ENCODE measurements around the gene NSG2.

Gene NSG2

DNA sequence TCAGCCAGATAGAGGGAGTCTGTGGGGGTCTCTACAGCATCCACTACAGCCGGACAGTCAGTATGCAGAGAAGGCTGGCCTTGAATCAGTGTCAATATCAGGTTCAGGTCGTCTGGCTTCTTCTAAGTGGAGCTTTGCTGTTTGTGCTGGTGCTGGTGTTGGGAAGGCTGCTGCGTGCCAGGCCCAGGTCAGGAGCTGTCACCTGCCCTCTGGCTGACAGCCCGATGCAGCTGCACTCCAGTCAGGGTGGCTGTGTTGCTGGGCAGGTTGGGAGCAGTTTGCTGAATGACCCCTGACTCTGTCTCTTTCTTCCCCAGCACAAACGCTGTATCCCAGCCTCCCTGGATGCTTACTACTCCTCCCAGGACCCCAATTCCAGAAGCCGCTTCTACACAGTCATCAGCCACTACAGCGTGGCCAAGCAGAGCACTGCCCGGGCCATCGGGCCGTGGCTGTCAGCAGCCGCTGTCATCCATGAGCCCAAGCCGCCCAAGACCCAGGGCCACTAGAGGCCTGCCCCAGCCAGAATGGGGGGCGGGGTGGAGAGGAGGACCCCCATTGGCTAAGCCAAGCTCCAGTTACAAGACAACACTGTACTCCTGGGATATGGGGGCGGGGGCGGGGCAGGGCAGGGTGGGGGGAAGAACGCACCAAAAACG is 61.6 kb downstream of the NSG2 start:
- ChIA-PET CTCF (no interaction called here), POLR2A (no interaction called here)
- TF ChIP-seq LEF1 (IDR thresholded peaks at IDR 0.05; ENCODE audit: borderline replicate concordance) (no peak), FOXM1 (IDR thresholded peaks at IDR 0.05; ENCODE audit: borderline replicate concordance) (no peak), FOXA1 (IDR thresholded peaks at IDR 0.05) (no peak), HDGF (IDR thresholded peaks at IDR 0.05; ENCODE audit: borderline replicate concordance) (no peak), ZNF384 (IDR thresholded peaks at IDR 0.05) (no peak), NFRKB (IDR thresholded peaks at IDR 0.05) (no peak), BHLHE40 (IDR thresholded peaks at IDR 0.05; ENCODE audit: borderline replicate concordance) (no peak), L3MBTL2 (conservative IDR thresholded peaks at IDR 0.05) (no peak), ELF4 (IDR thresholded peaks at IDR 0.05) (no peak), ARNT (IDR thresholded peaks at IDR 0.05) (no peak), CTBP1 (IDR thresholded peaks at IDR 0.05; ENCODE audit: borderline replicate concordance) (no peak), TARDBP (IDR thresholded peaks at IDR 0.05) (no peak), SUZ12 (IDR thresholded peaks at IDR 0.05) (no peak), SP1 (IDR thresholded peaks at IDR 0.05) (no peak), FOXK2 (IDR thresholded peaks at IDR 0.05) (no peak)
- TF ChIP-seq, protein P1, sequence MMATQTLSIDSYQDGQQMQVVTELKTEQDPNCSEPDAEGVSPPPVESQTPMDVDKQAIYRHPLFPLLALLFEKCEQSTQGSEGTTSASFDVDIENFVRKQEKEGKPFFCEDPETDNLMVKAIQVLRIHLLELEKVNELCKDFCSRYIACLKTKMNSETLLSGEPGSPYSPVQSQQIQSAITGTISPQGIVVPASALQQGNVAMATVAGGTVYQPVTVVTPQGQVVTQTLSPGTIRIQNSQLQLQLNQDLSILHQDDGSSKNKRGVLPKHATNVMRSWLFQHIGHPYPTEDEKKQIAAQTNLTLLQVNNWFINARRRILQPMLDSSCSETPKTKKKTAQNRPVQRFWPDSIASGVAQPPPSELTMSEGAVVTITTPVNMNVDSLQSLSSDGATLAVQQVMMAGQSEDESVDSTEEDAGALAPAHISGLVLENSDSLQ (IDR thresholded peaks at IDR 0.05), result no peak
- no peak for DNase-seq (ENCODE audit: extremely low spot score)

DNA sequence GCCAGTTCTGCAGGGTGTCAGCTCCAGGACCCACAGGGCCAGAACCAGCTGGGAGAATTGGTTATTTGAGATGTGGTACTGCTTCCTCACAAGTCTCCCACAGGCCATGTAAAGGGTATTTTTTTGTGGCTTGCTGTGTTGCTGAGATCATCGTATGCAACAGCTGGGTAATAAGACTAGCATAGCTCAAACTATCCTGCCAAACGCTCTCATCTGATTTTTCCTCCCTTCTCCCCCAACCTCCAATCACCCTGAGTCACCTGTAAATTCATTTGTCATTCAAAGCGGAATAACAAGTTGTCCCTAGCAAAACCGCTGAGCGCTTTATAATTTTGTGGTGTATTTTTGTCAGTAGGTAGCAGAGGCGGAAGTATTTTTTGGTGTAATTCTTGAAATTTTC is 63.2 kb downstream of the NSG2 start:
- DNase-seq (ENCODE audit: extremely low spot score), result no peak
- ChIA-PET CTCF (no interaction called here), POLR2A (no interaction called here)
- TF ChIP-seq, protein P1 (IDR thresholded peaks at IDR 0.05), result no peak
- TF ChIP-seq FOXA1 (IDR thresholded peaks at IDR 0.05), result no peak
- TF ChIP-seq FOXM1 (IDR thresholded peaks at IDR 0.05; ENCODE audit: borderline replicate concordance), result no peak
- TF ChIP-seq CTBP1 (IDR thresholded peaks at IDR 0.05; ENCODE audit: borderline replicate concordance), result no peak
- no peak for TF ChIP-seq L3MBTL2 (conservative IDR thresholded peaks at IDR 0.05)
- TF ChIP-seq NFRKB (IDR thresholded peaks at IDR 0.05), result no peak
- TF ChIP-seq ZNF384 (IDR thresholded peaks at IDR 0.05), result no peak
- no peak for TF ChIP-seq SUZ12 (IDR thresholded peaks at IDR 0.05)
- no peak for TF ChIP-seq HDGF (IDR thresholded peaks at IDR 0.05; ENCODE audit: borderline replicate concordance)
- no peak for TF ChIP-seq BHLHE40 (IDR thresholded peaks at IDR 0.05; ENCODE audit: borderline replicate concordance)
- no peak for TF ChIP-seq ELF4 (IDR thresholded peaks at IDR 0.05)
- TF ChIP-seq SP1 (IDR thresholded peaks at IDR 0.05), result no peak
- no peak for TF ChIP-seq ARNT (IDR thresholded peaks at IDR 0.05)
- no peak for TF ChIP-seq FOXK2 (IDR thresholded peaks at IDR 0.05)
- no peak for TF ChIP-seq LEF1 (IDR thresholded peaks at IDR 0.05; ENCODE audit: borderline replicate concordance)
- no peak for TF ChIP-seq TARDBP (IDR thresholded peaks at IDR 0.05)

DNA sequence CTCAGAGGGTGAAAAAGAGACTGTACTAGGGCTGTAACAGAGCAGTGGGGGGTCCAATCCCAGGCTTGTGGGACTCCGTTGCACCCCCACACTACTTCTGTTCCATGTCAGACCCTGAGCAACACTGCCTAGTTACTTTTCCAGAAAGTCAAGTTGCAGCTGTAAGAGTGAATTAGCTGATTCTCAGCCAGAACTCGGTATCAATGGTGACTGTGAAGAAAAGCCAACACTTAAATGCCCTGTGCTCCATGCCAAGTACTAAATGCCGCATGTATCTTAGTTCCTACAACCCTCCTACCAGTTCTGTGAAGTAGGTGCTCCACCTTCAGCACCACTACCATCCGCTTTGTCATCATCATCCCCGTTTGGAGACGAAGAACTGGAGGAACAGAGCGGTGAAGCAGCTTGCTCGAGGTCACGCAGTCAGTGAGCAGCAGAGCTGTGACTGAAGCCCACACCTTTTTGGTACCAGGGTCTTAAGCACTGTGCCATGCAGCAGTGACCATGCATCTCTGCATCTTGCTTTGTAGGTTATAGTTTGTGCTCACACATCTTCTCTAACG is 64.3 kb downstream of the NSG2 start:
- TF ChIP-seq, protein P1 (IDR thresholded peaks at IDR 0.05), result no peak
- no peak for TF ChIP-seq L3MBTL2 (conservative IDR thresholded peaks at IDR 0.05)
- TF ChIP-seq TARDBP (IDR thresholded peaks at IDR 0.05), result no peak
- no peak for TF ChIP-seq SUZ12 (IDR thresholded peaks at IDR 0.05)
- TF ChIP-seq SP1 (IDR thresholded peaks at IDR 0.05), result no peak
- ChIA-PET POLR2A (interaction anchor here (1.1 kb wide), 1 partner anchor 9 kb away, joined by 3 read pairs; no protein-coding TSS in a partner anchor), CTCF (no interaction called here)
- no peak for DNase-seq (ENCODE audit: extremely low spot score)

DNA sequence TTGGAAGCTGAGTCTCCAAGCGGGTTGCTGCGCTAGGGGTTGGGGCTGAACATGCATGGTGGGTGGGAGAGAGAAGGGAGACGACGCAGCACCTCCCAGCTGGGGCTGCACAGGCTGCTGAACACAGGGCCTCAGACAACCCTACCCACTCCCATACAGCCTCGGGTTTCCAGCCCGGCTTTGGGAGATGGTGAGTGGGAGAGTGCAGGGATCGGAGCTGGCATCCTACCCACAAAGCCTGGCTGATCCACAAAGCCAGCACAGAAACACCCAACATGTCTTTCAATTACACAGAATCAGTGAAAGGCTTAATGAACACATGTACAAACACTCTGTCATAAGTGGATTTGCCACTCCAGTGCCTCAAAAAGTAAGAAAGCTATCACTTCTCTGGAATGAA is 64.8 kb downstream of the NSG2 start:
- no peak for DNase-seq (ENCODE audit: extremely low spot score)
- ChIA-PET CTCF (no interaction called here), POLR2A (interaction anchor here (1.1 kb wide), 1 partner anchor 9 kb away, joined by 3 read pairs; no protein-coding TSS in a partner anchor)
- TF ChIP-seq BHLHE40 (IDR thresholded peaks at IDR 0.05; ENCODE audit: borderline replicate concordance), result no peak
- no peak for TF ChIP-seq FOXA1 (IDR thresholded peaks at IDR 0.05)
- no peak for TF ChIP-seq SUZ12 (IDR thresholded peaks at IDR 0.05)
- TF ChIP-seq HDGF (IDR thresholded peaks at IDR 0.05; ENCODE audit: borderline replicate concordance), result no peak
- no peak for TF ChIP-seq L3MBTL2 (conservative IDR thresholded peaks at IDR 0.05)
- no peak for TF ChIP-seq FOXK2 (IDR thresholded peaks at IDR 0.05)
- no peak for TF ChIP-seq LEF1 (IDR thresholded peaks at IDR 0.05; ENCODE audit: borderline replicate concordance)
- no peak for TF ChIP-seq ZNF384 (IDR thresholded peaks at IDR 0.05)
- TF ChIP-seq, protein P1 (IDR thresholded peaks at IDR 0.05), result no peak
- no peak for TF ChIP-seq FOXM1 (IDR thresholded peaks at IDR 0.05; ENCODE audit: borderline replicate concordance)

DNA sequence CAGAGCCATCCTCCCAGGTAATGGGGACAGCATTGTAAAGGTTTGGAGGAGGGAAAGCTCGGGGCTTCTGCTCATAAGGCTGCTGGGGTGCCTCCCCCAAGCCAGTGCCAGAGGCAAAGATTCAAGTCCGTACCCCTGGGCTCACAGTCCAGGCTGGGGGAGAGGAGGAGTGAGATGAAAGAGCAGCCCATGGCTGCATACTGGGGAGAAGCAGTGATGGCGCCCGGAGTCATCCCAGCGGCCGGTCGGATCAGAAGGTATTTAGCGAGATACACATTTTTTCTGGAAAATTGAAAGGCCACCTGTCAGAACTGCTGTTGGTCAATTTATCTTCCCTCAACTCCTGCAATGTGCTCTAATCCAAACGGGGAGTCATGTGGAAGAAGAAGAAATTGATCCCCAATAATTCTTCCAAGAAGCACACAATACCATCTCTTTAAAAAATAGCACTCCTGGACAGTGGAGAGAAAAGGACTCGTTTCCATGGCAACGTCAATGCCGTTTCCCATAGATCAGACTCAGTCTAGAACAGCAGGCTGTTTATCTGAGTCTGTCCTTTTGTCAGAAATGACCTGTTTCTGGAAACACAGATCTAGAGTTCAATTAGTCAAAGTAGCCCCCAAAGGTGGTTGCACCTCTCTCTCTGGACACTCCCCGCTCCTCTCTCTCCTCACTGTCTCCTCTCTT is 65.9 kb downstream of the NSG2 start:
- ChIA-PET CTCF (no interaction called here), POLR2A (no interaction called here)
- no peak for DNase-seq (ENCODE audit: extremely low spot score)
- TF ChIP-seq ZNF384 (IDR thresholded peaks at IDR 0.05) (no peak), ELF4 (IDR thresholded peaks at IDR 0.05) (no peak), TARDBP (IDR thresholded peaks at IDR 0.05) (no peak), FOXM1 (IDR thresholded peaks at IDR 0.05; ENCODE audit: borderline replicate concordance) (no peak), FOXA1 (IDR thresholded peaks at IDR 0.05) (no peak), CTBP1 (IDR thresholded peaks at IDR 0.05; ENCODE audit: borderline replicate concordance) (no peak), FOXK2 (IDR thresholded peaks at IDR 0.05) (no peak), SUZ12 (IDR thresholded peaks at IDR 0.05) (no peak), ARNT (IDR thresholded peaks at IDR 0.05) (no peak), L3MBTL2 (conservative IDR thresholded peaks at IDR 0.05) (no peak), HDGF (IDR thresholded peaks at IDR 0.05; ENCODE audit: borderline replicate concordance) (no peak), NFRKB (IDR thresholded peaks at IDR 0.05) (no peak), BHLHE40 (IDR thresholded peaks at IDR 0.05; ENCODE audit: borderline replicate concordance) (no peak), LEF1 (IDR thresholded peaks at IDR 0.05; ENCODE audit: borderline replicate concordance) (no peak), SP1 (IDR thresholded peaks at IDR 0.05) (no peak)
- TF ChIP-seq, protein P1 (IDR thresholded peaks at IDR 0.05), result no peak

All from HEK293T (cell line).